Neural crest cell (in vitro differentiated cells): ENCODE results near the gene CSTF3. TPM values are rescaled to one million over a fixed set of nuclear protein-coding genes. Genes with fewer than 3 reads are reported as not detected.
"Not testable (repeated sequence)": the region's sequence is repeated elsewhere in the genome, so short reads cannot be mapped to it uniquely, and the experiment has no call there.

Experiments used
- DNase-seq: peaks from one replicate; pipeline ENCODE4 v3.0.0; 2021; ENCODE audit warnings: low read depth, mixed read lengths, low spot score
- H3K27ac Mint-ChIP-seq: one replicate; pipeline ENCODE4 v1.8.0; 2021; ENCODE audit warnings: mild to moderate bottlenecking, mixed read lengths; ENCODE audit not compliant: unreplicated experiment
- H3K27me3 Mint-ChIP-seq: 2 replicates; pipeline ENCODE4 v1.8.0; 2021; ENCODE audit warnings: low read depth, mild to moderate bottlenecking, mixed read lengths
- H3K36me3 Mint-ChIP-seq: 2 replicates; pipeline ENCODE4 v1.8.0; 2021; ENCODE audit warnings: low read depth, mild to moderate bottlenecking, mixed read lengths
- H3K4me1 Mint-ChIP-seq: 2 replicates; pipeline ENCODE4 v1.8.0; 2021; ENCODE audit warnings: mixed read lengths
- H3K4me3 Mint-ChIP-seq: one replicate; pipeline ENCODE4 v1.8.0; 2021; ENCODE audit warnings: mild to moderate bottlenecking, mixed read lengths
- H3K9me3 Mint-ChIP-seq: 2 replicates; pipeline ENCODE4 v1.8.0; 2021; ENCODE audit warnings: mixed read lengths
- total RNA-seq: library from RNA; stranded (reverse); gene quantifications from 2 replicates; pipeline ENCODE4 v1.2.1, GENCODE V29; 2021
- TF ChIP-seq, protein P1 (sequence below): fragments of 200-600 bp; sonication (generic); conservative IDR thresholded peaks from 2 replicates; pipeline ENCODE4 v1.5.0; 2021; ENCODE audit warnings: antibody characterized with exemption, mild to moderate bottlenecking

CSTF3 gene
- total RNA-seq, 1 donor from 2014 or later = 72.1 TPM

DNA sequence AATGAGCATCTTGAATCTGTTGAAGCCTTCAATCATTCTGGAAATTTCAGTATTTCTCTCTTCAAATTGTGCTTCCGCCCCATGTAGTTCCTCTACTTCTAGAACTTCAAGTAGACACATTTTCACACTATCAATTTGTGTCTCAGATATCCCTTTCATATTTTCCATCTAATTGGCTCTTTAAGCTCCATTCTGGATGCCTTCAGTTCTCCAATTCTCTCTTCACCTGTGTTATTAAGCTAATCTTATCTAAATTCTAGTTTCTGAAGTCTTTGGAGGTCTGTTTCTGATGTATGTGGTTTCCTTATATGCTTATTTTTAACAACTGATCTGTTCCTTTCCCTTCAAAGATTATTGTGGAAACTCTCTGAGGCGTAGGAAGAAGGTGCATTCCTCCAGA, 36.3 kb downstream of the CSTF3 start:
- no peaks in the 10 kb centered on the region for H3K27me3 Mint-ChIP-seq
- TF ChIP-seq, protein P1, sequence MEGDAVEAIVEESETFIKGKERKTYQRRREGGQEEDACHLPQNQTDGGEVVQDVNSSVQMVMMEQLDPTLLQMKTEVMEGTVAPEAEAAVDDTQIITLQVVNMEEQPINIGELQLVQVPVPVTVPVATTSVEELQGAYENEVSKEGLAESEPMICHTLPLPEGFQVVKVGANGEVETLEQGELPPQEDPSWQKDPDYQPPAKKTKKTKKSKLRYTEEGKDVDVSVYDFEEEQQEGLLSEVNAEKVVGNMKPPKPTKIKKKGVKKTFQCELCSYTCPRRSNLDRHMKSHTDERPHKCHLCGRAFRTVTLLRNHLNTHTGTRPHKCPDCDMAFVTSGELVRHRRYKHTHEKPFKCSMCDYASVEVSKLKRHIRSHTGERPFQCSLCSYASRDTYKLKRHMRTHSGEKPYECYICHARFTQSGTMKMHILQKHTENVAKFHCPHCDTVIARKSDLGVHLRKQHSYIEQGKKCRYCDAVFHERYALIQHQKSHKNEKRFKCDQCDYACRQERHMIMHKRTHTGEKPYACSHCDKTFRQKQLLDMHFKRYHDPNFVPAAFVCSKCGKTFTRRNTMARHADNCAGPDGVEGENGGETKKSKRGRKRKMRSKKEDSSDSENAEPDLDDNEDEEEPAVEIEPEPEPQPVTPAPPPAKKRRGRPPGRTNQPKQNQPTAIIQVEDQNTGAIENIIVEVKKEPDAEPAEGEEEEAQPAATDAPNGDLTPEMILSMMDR = no peak
- H3K27ac Mint-ChIP-seq = no peak overlapping the region
- no peaks in the 10 kb centered on the region for H3K9me3 Mint-ChIP-seq
- H3K4me3 Mint-ChIP-seq = no peak overlapping the region
- H3K4me1 Mint-ChIP-seq = peaks cover 4% of the 10 kb centered on the region
- no peak for DNase-seq
- peaks cover 13% of the 10 kb centered on the region for H3K36me3 Mint-ChIP-seq

DNA sequence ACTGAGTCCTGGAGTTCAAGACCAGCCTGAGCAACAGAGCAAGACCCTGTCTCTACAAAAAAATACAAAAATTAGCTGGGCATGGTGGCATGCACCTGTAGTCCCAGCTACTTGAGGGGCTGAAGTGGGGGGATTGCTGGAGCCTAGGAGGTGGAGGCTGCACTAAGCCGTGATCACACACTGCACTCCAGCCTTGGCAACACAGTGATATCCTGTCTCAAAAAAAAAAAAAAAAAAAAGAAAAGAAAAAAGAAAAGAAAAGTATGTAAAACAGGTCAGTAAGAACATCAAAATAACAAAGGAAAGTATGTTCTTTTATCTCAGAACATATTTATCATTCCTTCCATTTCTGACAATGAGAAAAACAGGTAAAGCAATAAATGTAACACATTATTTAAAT, 38.6 kb downstream of the CSTF3 start:
- H3K36me3 Mint-ChIP-seq = peaks cover 13% of the 10 kb centered on the region
- not testable (repeated sequence) for H3K4me3 Mint-ChIP-seq, H3K4me1 Mint-ChIP-seq, H3K27ac Mint-ChIP-seq, DNase-seq, H3K27me3 Mint-ChIP-seq, H3K9me3 Mint-ChIP-seq

DNA sequence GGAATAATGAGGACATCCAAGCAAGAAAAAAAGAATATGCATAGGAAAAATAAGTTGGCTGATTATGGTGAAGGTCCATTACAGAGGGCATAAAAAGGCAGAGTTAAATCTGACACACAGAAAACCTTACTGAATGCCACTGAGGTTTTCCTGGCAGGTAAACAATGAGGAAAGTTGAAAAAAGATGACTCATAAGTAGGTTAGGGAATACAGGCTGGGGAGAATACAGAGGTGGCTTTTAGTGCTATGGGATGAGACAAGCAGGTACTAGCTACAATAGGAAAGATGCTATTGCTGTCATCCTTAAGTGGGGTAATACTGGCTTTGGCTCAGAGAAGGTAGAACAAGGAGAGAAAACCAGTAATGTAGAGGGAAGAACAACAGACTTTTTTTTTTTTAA, 44.7 kb downstream of the CSTF3 start:
- TF ChIP-seq, protein P1 = no peak
- no peak for DNase-seq
- no peaks in the 10 kb centered on the region for H3K9me3 Mint-ChIP-seq
- no peaks in the 10 kb centered on the region for H3K4me1 Mint-ChIP-seq
- H3K4me3 Mint-ChIP-seq = no peak overlapping the region
- H3K27ac Mint-ChIP-seq = no peak overlapping the region
- no peaks in the 10 kb centered on the region for H3K27me3 Mint-ChIP-seq
- no peaks in the 10 kb centered on the region for H3K36me3 Mint-ChIP-seq

DNA sequence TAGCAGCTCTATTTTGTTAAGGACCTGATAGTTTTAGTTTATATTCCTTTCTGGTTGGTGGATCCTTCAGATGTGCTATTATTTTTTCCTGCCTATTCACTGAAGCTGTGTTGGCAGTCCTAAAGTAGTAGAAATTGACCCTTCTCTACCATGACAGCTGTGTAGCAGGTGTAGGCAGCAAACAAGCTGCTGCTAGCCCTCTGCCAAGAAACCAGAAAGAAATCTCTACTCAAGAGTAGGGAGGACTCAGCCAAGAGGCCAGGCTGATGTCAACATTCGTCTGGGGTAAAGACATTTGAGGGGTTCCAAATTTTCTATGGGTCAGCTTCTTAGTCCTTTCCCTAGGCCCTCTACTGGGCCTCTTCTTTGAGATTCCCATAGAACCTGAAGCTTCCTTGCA, 51.2 kb downstream of the CSTF3 start:
- H3K27ac Mint-ChIP-seq = no peak overlapping the region
- H3K4me1 Mint-ChIP-seq = no peaks in the 10 kb centered on the region
- peaks cover 7% of the 10 kb centered on the region for H3K36me3 Mint-ChIP-seq
- H3K9me3 Mint-ChIP-seq = peaks cover 3% of the 10 kb centered on the region
- no peaks in the 10 kb centered on the region for H3K27me3 Mint-ChIP-seq
- no peak for DNase-seq
- TF ChIP-seq, protein P1 = no peak
- H3K4me3 Mint-ChIP-seq = no peak overlapping the region

DNA sequence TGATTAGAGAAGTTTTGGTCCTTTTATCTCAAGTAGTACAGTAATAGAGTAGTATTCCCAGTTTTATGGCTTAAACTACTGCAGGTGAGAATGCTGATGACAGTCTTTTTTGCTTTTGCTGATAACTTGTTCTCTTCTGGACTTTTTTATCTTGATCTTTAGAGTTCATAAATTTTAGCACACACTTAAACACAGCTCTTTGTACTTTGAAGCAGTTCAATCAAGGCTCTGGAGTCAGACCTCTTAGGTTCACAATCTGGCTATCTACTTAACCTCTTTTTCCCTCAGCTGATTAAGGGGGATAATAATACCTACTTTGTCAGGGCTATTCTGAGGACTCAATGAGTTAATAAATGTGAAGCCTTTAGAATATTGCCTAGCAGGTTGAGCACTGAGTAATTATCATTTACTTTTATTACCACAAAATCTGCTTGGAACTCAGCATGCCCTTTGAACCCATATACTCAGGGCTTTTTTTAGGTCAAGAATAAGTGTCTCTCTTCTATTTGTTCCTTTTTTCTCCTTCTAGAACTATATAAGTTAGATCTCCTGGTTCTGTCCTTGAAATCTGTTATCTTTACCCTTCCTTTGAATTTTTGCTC, 51.9 kb downstream of the CSTF3 start:
- no peak overlapping the region for H3K4me3 Mint-ChIP-seq

DNA sequence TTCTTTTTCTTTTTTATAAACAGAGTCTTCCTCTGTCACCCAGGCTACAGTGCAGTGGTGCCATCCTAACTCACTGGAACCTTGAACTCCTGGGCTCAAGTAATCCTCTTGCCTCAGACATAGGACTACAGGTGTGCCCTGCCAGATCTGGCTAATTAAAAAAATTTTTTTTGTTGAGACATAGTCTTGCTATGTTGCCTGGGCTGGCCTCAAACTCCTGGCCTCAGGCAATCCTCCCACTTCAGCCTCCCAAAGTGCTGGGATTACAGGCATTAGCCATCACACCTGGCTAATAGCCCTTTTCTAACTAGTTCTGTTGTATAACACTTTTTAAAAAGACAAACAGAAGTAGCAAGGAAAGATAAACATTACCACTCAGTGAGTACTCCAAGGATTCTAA, 57.4 kb downstream of the CSTF3 start:
- Mint-ChIP-seq H3K27ac (no peak overlapping the region), H3K36me3 (peaks cover 18% of the 10 kb centered on the region), H3K27me3 (no peaks in the 10 kb centered on the region), H3K4me1 (no peaks in the 10 kb centered on the region), H3K9me3 (peaks cover 2% of the 10 kb centered on the region), H3K4me3 (no peak overlapping the region)
- TF ChIP-seq, protein P1 = no peak
- no peak for DNase-seq

More for the DNA sequence above, 51.9 kb downstream of the CSTF3 start:
- no peaks in the 10 kb centered on the region for H3K27me3 Mint-ChIP-seq
- H3K36me3 Mint-ChIP-seq = peaks cover 7% of the 10 kb centered on the region
- no peak for DNase-seq
- H3K9me3 Mint-ChIP-seq = peaks cover 3% of the 10 kb centered on the region
- H3K4me1 Mint-ChIP-seq = no peaks in the 10 kb centered on the region
- TF ChIP-seq, protein P1 = no peak
- no peak overlapping the region for H3K27ac Mint-ChIP-seq
